ENCODE measurements around the gene OR2L8.

The OR2L8 gene

GRCh38 chr1:247962911-247963588 lies 14.4 kb downstream of the OR2L8 start:
- no peak for DNase-seq
- H3K4me1 Mint-ChIP-seq: no peaks in the 10 kb centered on the region
- no peak overlapping the region for H3K27ac Mint-ChIP-seq
- no peaks in the 10 kb centered on the region for H3K36me3 Mint-ChIP-seq (ENCODE audit: low read depth)
- peaks cover 68% of the 10 kb centered on the region for H3K9me3 Mint-ChIP-seq
- TF ChIP-seq, protein P1, sequence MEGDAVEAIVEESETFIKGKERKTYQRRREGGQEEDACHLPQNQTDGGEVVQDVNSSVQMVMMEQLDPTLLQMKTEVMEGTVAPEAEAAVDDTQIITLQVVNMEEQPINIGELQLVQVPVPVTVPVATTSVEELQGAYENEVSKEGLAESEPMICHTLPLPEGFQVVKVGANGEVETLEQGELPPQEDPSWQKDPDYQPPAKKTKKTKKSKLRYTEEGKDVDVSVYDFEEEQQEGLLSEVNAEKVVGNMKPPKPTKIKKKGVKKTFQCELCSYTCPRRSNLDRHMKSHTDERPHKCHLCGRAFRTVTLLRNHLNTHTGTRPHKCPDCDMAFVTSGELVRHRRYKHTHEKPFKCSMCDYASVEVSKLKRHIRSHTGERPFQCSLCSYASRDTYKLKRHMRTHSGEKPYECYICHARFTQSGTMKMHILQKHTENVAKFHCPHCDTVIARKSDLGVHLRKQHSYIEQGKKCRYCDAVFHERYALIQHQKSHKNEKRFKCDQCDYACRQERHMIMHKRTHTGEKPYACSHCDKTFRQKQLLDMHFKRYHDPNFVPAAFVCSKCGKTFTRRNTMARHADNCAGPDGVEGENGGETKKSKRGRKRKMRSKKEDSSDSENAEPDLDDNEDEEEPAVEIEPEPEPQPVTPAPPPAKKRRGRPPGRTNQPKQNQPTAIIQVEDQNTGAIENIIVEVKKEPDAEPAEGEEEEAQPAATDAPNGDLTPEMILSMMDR (IDR thresholded peaks at IDR 0.05): no peak
- no peak overlapping the region for H3K4me3 Mint-ChIP-seq
- peaks cover 4% of the 10 kb centered on the region for H3K27me3 Mint-ChIP-seq (ENCODE audit: low read depth, poor library complexity)

- no peak for DNase-seq
- Mint-ChIP-seq H3K27me3 (ENCODE audit: low read depth, poor library complexity) (peaks cover 4% of the 10 kb centered on the region), H3K36me3 (ENCODE audit: low read depth) (no peaks in the 10 kb centered on the region), H3K4me1 (no peaks in the 10 kb centered on the region), H3K27ac (no peak within 1 kb of the TSS), H3K4me3 (no peak within 1 kb of the TSS), H3K9me3 (peaks cover 72% of the 10 kb centered on the region)
- TF ChIP-seq, protein P1 (IDR thresholded peaks at IDR 0.05): no peak
These were observed 16.3 kb downstream of the OR2L8 start, which contains the start of gene OR2AK2 for GRCh38 chr1:247964933-247965332. Gene OR2AK2 (plus strand): TSS chr1:247965233. CDS start chr1:247965377, 144 bp downstream.

- Mint-ChIP-seq H3K4me1 (no peaks in the 10 kb centered on the region), H3K4me3 (no peak overlapping the region), H3K9me3 (peaks cover 69% of the 10 kb centered on the region), H3K36me3 (ENCODE audit: low read depth) (no peaks in the 10 kb centered on the region), H3K27ac (no peak overlapping the region), H3K27me3 (ENCODE audit: low read depth, poor library complexity) (peaks cover 4% of the 10 kb centered on the region)
- TF ChIP-seq, protein P1 (IDR thresholded peaks at IDR 0.05): no peak
- no peak for DNase-seq
These were observed 18.0 kb downstream of the OR2L8 start for GRCh38 chr1:247966532-247967204.

- TF ChIP-seq, protein P1 (IDR thresholded peaks at IDR 0.05): no peak
- DNase-seq: no peak
- Mint-ChIP-seq H3K36me3 (ENCODE audit: low read depth) (no peaks in the 10 kb centered on the region), H3K27ac (no peak overlapping the region), H3K27me3 (ENCODE audit: low read depth, poor library complexity) (no peaks in the 10 kb centered on the region), H3K9me3 (peaks cover 73% of the 10 kb centered on the region), H3K4me1 (no peaks in the 10 kb centered on the region), H3K4me3 (no peak overlapping the region)
These were observed 44.3 kb downstream of the OR2L8 start for GRCh38 chr1:247992986-247993385.

GRCh38 chr1:247998811-247999210 lies 50.2 kb downstream of the OR2L8 start:
- no peaks in the 10 kb centered on the region for H3K27me3 Mint-ChIP-seq (ENCODE audit: low read depth, poor library complexity)
- TF ChIP-seq, protein P1 (IDR thresholded peaks at IDR 0.05): no peak
- H3K9me3 Mint-ChIP-seq: peaks cover 64% of the 10 kb centered on the region
- H3K4me3 Mint-ChIP-seq: no peak overlapping the region
- no peak for DNase-seq
- H3K4me1 Mint-ChIP-seq: no peaks in the 10 kb centered on the region
- no peak overlapping the region for H3K27ac Mint-ChIP-seq
- H3K36me3 Mint-ChIP-seq (ENCODE audit: low read depth): no peaks in the 10 kb centered on the region
